ENCODE data around the gene KSR2. TPM values are rescaled to one million over a fixed set of nuclear protein-coding genes. Genes with fewer than 3 reads are reported as not detected.

Gene KSR2
- total RNA-seq, 1 donor = under 0.01 TPM

DNA sequence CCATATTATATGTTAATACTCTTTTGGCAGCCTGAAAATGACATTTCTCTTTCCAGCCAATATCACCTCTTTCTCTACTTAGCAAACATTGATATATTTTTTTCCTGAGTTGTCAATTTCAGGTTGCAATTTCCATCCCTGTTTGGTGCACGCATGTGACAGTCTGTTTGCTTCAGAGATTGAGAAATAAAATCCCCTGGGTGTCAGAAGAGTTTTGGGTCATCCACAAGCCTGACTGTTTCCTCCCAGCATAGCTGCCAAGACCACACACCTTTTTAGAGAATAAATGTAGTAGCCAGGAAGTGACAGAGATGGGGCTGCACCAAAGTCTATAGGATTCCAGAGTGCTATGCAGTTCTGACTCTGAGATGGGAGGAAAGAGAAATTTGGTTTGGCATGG lies 462.5 kb downstream of the KSR2 start:
- no peak for TF ChIP-seq CTCF (IDR thresholded peaks at IDR 0.05; ENCODE audit: insufficient read depth, low read length)
- H3K4me3 ChIP-seq (ENCODE audit: low read depth, low read length) = no peak overlapping the region
- DNase-seq (ENCODE audit: low read depth) = no peak

- H3K4me3 ChIP-seq (ENCODE audit: low read depth, low read length) = no peak overlapping the region
- no peak for TF ChIP-seq CTCF (IDR thresholded peaks at IDR 0.05; ENCODE audit: insufficient read depth, low read length)
- DNase-seq (ENCODE audit: low read depth) = no peak
Observed at GRCh38 chr12:117502633-117503032, 466.2 kb downstream of the KSR2 start.

- DNase-seq (ENCODE audit: low read depth) = no peak
- H3K4me3 ChIP-seq (ENCODE audit: low read depth, low read length) = no peak overlapping the region
- TF ChIP-seq CTCF (IDR thresholded peaks at IDR 0.05; ENCODE audit: insufficient read depth, low read length) = no peak
Observed at GRCh38 chr12:117502233-117502632, 466.6 kb downstream of the KSR2 start.

DNA sequence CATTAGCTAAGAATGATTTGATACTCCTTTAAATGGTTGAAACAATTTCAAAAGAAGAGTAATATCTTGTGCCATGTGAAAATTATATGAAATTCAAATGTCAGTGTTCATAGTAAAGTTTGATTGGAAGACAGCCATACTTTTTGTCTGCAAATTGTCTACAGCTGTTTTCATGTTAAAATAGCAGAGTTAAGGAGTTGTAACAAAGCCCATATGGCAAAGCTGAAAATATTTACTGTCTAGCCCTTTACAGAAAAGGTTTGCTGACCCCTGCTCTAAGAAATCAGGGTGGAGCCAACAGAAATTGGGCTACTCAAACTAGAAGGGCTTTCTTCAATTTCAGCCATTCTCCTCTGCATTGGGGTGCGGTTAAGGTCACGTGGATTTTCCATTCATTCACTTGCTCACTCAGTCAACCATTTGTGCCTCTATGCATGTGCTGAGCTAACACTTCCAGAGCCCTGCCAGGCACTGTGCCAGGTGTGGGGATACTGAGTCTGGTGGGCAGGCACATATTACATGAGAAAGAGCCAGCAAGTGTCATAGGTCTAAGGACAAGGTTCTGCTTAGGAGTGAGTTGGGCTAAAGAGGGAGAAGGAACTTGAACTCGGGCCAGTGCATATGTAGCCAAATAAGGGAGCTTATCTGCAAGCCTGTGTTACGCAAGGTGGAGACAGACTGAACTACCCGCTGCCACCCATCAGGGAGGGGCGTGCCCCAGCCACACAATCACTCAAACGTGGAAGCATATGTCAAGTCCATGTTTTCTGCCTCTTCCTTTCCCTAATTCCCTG lies 467.5 kb downstream of the KSR2 start:
- TF ChIP-seq CTCF (IDR thresholded peaks at IDR 0.05; ENCODE audit: insufficient read depth, low read length) = no peak
- DNase-seq (ENCODE audit: low read depth) = no peak
- no peak overlapping the region for H3K4me3 ChIP-seq (ENCODE audit: low read depth, low read length)

GRCh38 chr12:117499759-117500485 lies 468.9 kb downstream of the KSR2 start:
- DNase-seq (ENCODE audit: low read depth) = no peak
- no peak for TF ChIP-seq CTCF (IDR thresholded peaks at IDR 0.05; ENCODE audit: insufficient read depth, low read length)
- no peak overlapping the region for H3K4me3 ChIP-seq (ENCODE audit: low read depth, low read length)

DNA sequence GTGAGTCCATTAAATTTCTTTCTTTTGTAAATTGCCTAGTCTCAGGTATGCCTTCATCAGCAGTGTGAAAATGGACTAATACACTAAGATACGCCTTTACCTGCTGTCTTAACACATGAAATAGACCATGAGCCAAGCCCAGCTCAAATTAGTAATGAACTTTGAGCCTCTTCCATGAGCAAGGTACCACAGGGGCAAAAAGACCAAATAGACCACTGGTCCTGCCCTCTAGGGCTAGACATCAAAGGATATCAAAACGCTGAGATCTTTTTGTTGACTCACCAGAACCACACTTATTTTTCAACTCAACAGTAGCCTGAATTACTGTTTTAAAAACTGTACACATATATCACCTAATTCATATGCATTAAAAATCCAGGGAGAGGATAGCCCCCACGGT lies 469.9 kb downstream of the KSR2 start:
- no peak overlapping the region for H3K4me3 ChIP-seq (ENCODE audit: low read depth, low read length)
- no peak for TF ChIP-seq CTCF (IDR thresholded peaks at IDR 0.05; ENCODE audit: insufficient read depth, low read length)
- no peak for DNase-seq (ENCODE audit: low read depth)
